Measurements from ENCODE around the gene TSGA10IP. TPM values are rescaled to one million over a fixed set of nuclear protein-coding genes. Genes with fewer than 3 reads are reported as not detected.
A peak's percentile ranks its signal among the peaks of the same experiment; 100 is the strongest.

TSGA10IP gene
- total RNA-seq, 1 donor from 2014 or later: not detected

- DNase-seq: no peak
- Mint-ChIP-seq H3K27me3 (no peaks in the 10 kb centered on the region), H3K4me1 (peaks cover 5% of the 10 kb centered on the region), H3K4me3 (no peak overlapping the region), H3K36me3 (ENCODE audit: low read depth) (peaks cover 31% of the 10 kb centered on the region), H3K9me3 (no peaks in the 10 kb centered on the region), H3K27ac (no peak overlapping the region)
- intact Hi-C loops (cut with micrococcal nuclease): no loop called here
Measured at GRCh38 chr11:65979261-65979759, 34.0 kb downstream of the TSGA10IP start.

GRCh38 chr11:65981101-65981740 is 35.9 kb downstream of the TSGA10IP start:
- no peaks in the 10 kb centered on the region for H3K27me3 Mint-ChIP-seq
- peaks cover 22% of the 10 kb centered on the region for H3K36me3 Mint-ChIP-seq (ENCODE audit: low read depth)
- intact Hi-C loops (cut with micrococcal nuclease): no loop called here
- no peak for DNase-seq
- H3K4me3 Mint-ChIP-seq: no peak overlapping the region
- no peaks in the 10 kb centered on the region for H3K9me3 Mint-ChIP-seq
- H3K27ac Mint-ChIP-seq: peak overlapping the region; percentile 6
- H3K4me1 Mint-ChIP-seq: peaks cover 5% of the 10 kb centered on the region

- peaks cover 17% of the 10 kb centered on the region for H3K36me3 Mint-ChIP-seq (ENCODE audit: low read depth)
Measured at GRCh38 chr11:65981972-65982823, 36.9 kb downstream of the TSGA10IP start.

GRCh38 chr11:65982824-65983588 is 37.7 kb downstream of the TSGA10IP start:
- no peak overlapping the region for H3K27ac Mint-ChIP-seq
- H3K4me1 Mint-ChIP-seq: peaks cover 5% of the 10 kb centered on the region
- H3K4me3 Mint-ChIP-seq: no peak overlapping the region
- no peaks in the 10 kb centered on the region for H3K27me3 Mint-ChIP-seq
- intact Hi-C loops (cut with micrococcal nuclease): no loop called here
- no peaks in the 10 kb centered on the region for H3K9me3 Mint-ChIP-seq
- H3K36me3 Mint-ChIP-seq (ENCODE audit: low read depth): peaks cover 13% of the 10 kb centered on the region
- DNase-seq: no peak

More at GRCh38 chr11:65981972-65982823, 36.9 kb downstream of the TSGA10IP start:
- Mint-ChIP-seq H3K4me3 (no peak overlapping the region), H3K9me3 (no peaks in the 10 kb centered on the region), H3K27ac (no peak overlapping the region), H3K27me3 (no peaks in the 10 kb centered on the region), H3K4me1 (peaks cover 5% of the 10 kb centered on the region)
- intact Hi-C loops (cut with micrococcal nuclease): no loop called here
- no peak for DNase-seq

- peaks cover 11% of the 10 kb centered on the region for H3K36me3 Mint-ChIP-seq (ENCODE audit: low read depth)
- no peak for DNase-seq
- H3K27me3 Mint-ChIP-seq: no peaks in the 10 kb centered on the region
- peaks cover 5% of the 10 kb centered on the region for H3K4me1 Mint-ChIP-seq
- no peak overlapping the region for H3K4me3 Mint-ChIP-seq
- no peaks in the 10 kb centered on the region for H3K9me3 Mint-ChIP-seq
- intact Hi-C loops (cut with micrococcal nuclease): no loop called here
- no peak overlapping the region for H3K27ac Mint-ChIP-seq
Measured at GRCh38 chr11:65983589-65983987, 38.3 kb downstream of the TSGA10IP start.

GRCh38 chr11:65987336-65987735 is 42.1 kb downstream of the TSGA10IP start:
- no peaks in the 10 kb centered on the region for H3K36me3 Mint-ChIP-seq (ENCODE audit: low read depth)
- no peaks in the 10 kb centered on the region for H3K9me3 Mint-ChIP-seq
- no peak overlapping the region for H3K27ac Mint-ChIP-seq
- H3K4me1 Mint-ChIP-seq: peaks cover 6% of the 10 kb centered on the region
- intact Hi-C loops (cut with micrococcal nuclease): no loop called here
- DNase-seq: no peak
- no peak overlapping the region for H3K4me3 Mint-ChIP-seq
- no peaks in the 10 kb centered on the region for H3K27me3 Mint-ChIP-seq

GRCh38 chr11:65988791-65989592 is 43.7 kb downstream of the TSGA10IP start:
- DNase-seq: peak; percentile 98
- Mint-ChIP-seq H3K27ac (peak overlapping the region; percentile 80), H3K4me3 (no peak overlapping the region), H3K9me3 (no peaks in the 10 kb centered on the region), H3K36me3 (ENCODE audit: low read depth) (peaks cover 1% of the 10 kb centered on the region), H3K4me1 (peaks cover 6% of the 10 kb centered on the region), H3K27me3 (no peaks in the 10 kb centered on the region)
- intact Hi-C loops (cut with micrococcal nuclease): loop anchor here (1.0 to 2.0 kb wide), 7 partner anchors 13 to 283 kb away; partner anchors contain the start of genes BANF1, C11orf68, DRAP1 and EIF1AD

GRCh38 chr11:65992056-65992455 is 46.8 kb downstream of the TSGA10IP start:
- Mint-ChIP-seq H3K27me3 (no peaks in the 10 kb centered on the region), H3K4me1 (peaks cover 8% of the 10 kb centered on the region), H3K36me3 (ENCODE audit: low read depth) (peaks cover 8% of the 10 kb centered on the region), H3K9me3 (no peaks in the 10 kb centered on the region), H3K4me3 (no peak overlapping the region), H3K27ac (no peak overlapping the region)
- no peak for DNase-seq
- intact Hi-C loops (cut with micrococcal nuclease): no loop called here

- intact Hi-C loops (cut with micrococcal nuclease): no loop called here
- Mint-ChIP-seq H3K4me3 (no peak overlapping the region), H3K27ac (peak overlapping the region; percentile 1), H3K36me3 (ENCODE audit: low read depth) (peaks cover 48% of the 10 kb centered on the region), H3K9me3 (no peaks in the 10 kb centered on the region), H3K4me1 (peaks cover 22% of the 10 kb centered on the region), H3K27me3 (no peaks in the 10 kb centered on the region)
- DNase-seq: no peak
Measured at GRCh38 chr11:65997286-65997685, 52.0 kb downstream of the TSGA10IP start.

- H3K36me3 Mint-ChIP-seq (ENCODE audit: low read depth): peaks cover 61% of the 10 kb centered on the region
- peak within 1 kb of the TSS; percentile 100 for H3K4me3 Mint-ChIP-seq
- H3K27ac Mint-ChIP-seq: peak within 1 kb of the TSS; percentile 99
- no peaks in the 10 kb centered on the region for H3K9me3 Mint-ChIP-seq
- peak; percentile 98 for DNase-seq
- H3K27me3 Mint-ChIP-seq: no peaks in the 10 kb centered on the region
- intact Hi-C loops (cut with micrococcal nuclease): loop anchor here (1.0 to 5.0 kb wide), 9 partner anchors 13 to 387 kb away; partner anchors contain the start of genes CFL1, FOSL1, KAT5 and PCNX3
- H3K4me1 Mint-ChIP-seq: peaks cover 28% of the 10 kb centered on the region
Measured at GRCh38 chr11:66001942-66002647, 56.8 kb downstream of the TSGA10IP start, which contains the start of the genes BANF1 and EIF1AD. Gene BANF1, plus strand, starts transcription at chr11:66002503. Its CDS starts 748 bp downstream, at chr11:66003251. Gene EIF1AD, minus strand, starts transcription at chr11:66002157. Its CDS starts 1,768 bp downstream, at chr11:66000389.

- H3K27ac Mint-ChIP-seq: peak overlapping the region; percentile 99
- H3K4me1 Mint-ChIP-seq: peaks cover 27% of the 10 kb centered on the region
- intact Hi-C loops (cut with micrococcal nuclease): loop anchor here (1.0 to 5.0 kb wide), 9 partner anchors 13 to 387 kb away; partner anchors contain the start of genes CFL1, FOSL1, KAT5 and PCNX3
- no peaks in the 10 kb centered on the region for H3K27me3 Mint-ChIP-seq
- H3K36me3 Mint-ChIP-seq (ENCODE audit: low read depth): peaks cover 55% of the 10 kb centered on the region
- peak overlapping the region; percentile 100 for H3K4me3 Mint-ChIP-seq
- no peak for DNase-seq
- no peaks in the 10 kb centered on the region for H3K9me3 Mint-ChIP-seq
Measured at GRCh38 chr11:66002648-66003225, 57.5 kb downstream of the TSGA10IP start.

GRCh38 chr11:66003291-66003690 is 58.0 kb downstream of the TSGA10IP start:
- H3K9me3 Mint-ChIP-seq: no peaks in the 10 kb centered on the region
- peaks cover 51% of the 10 kb centered on the region for H3K36me3 Mint-ChIP-seq (ENCODE audit: low read depth)
- H3K27me3 Mint-ChIP-seq: no peaks in the 10 kb centered on the region
- peak overlapping the region; percentile 84 for H3K27ac Mint-ChIP-seq
- no peak for DNase-seq
- H3K4me3 Mint-ChIP-seq: peak overlapping the region; percentile 100
- H3K4me1 Mint-ChIP-seq: peaks cover 25% of the 10 kb centered on the region
- intact Hi-C loops (cut with micrococcal nuclease): loop anchor here (5.0 kb wide), 1 partner anchor 264 kb away; the partner anchor contains the start of gene RAB1B

Data from activated CD4-positive, alpha-beta T cell treated with anti-CD3 and anti-CD28 coated beads, Interleukin-2, amount 10 ng/mL, durations not matched to agents 24 days and 14 days (primary cell).